Measurements from ENCODE around the gene PPDPF.

Gene PPDPF

DNA sequence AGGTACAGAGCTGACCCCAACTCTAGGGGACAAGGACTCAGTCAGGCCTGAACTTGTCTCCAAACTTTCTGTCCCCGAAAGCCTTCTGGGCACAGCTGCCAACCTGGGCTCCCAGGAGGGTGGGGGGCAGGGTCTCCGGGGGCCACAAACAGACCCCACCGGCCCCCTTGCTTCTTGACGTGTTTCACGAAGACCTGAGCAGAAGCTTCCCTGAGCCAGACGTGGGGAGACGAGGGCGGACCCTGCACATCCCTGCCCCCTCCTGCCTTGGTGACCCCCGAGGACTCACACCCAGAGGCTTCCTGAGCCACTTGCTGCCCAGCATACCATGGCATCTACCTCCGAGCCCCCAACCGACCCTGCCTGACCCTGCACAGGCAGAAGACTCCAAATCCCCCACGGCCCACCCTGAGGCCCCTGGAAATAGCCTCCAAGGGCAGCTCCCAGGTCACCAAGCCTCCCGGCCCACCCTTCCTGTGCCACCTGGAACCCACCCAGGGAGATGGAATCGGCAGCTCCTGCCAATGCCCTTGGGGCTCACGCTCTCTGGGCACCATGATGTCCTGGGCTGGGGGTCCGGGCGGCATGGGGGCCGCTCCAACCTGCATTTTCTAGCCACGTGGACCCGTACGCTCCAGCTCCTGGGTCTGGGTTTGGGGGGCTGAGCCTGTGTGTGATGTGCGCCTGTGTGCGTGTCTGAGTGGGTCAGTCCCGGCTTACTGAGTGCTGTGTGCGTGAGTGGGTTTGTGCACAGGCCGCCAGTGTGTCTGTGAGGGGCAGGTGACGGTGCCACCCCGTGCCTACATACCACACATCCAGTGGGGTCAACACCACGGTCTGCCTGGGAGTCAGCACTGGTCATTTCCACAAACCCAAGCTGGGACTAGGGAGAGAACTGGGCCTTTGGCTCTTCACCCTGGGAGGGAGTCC lies 19.1 kb downstream of the PPDPF start:
- no peak for DNase-seq

DNA sequence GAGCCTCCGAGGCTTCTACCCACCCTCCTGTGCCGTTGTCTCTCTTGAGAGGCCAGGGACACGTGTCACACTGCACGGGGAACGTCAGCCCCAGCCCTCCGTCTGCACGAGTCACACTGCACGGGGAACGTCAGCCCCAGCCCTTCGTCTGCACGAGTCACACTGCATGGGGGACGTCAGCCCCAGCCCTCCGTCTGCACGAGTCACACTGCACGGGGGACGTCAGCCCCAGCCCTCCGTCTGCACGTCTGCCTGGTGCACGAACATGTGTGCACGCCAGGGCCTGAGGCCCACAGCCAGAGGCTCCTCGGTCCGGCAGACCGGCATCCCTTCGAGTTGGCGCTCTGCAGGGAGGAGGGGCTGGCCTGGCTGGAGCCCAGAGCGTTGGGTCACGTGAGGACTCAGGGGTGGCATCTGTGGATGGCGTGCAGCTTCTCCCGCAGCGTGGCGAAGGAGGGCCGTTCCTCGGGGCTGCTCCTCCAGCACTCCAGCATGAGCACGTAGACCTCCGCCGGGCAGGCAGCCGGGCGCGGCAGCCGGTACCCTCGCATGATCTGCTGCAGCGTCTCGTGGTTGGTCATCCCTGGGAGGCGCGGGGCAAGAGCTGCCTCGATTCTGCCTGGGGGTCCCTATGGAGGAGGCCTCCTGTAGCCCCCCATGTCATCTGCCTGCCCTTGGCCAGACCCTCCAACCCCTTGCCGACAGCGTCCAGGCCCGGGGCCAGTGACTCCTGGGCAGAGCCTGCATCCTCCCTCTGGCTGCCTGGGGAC lies 20.0 kb downstream of the PPDPF start:
- DNase-seq = no peak

DNA sequence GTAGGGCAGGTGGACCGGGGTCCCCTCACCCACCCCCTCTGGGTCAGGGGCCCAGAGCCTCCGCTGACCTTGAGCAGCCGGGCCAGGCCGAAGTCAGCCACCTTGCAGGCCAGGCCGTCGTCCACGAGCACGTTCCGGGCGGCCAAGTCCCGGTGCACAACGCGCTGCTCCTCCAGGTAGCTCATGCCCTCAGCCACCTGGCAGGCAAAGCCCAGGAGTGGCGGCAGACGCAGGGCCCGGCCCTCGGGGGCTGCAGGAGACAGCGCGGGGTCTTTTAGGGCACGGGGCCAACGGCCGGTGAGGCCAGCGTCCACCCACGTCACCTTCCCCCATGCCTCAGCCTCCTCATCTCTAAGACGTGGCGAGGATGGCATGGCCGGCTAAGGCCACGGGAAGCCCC lies 20.8 kb downstream of the PPDPF start:
- no peak for DNase-seq

DNA sequence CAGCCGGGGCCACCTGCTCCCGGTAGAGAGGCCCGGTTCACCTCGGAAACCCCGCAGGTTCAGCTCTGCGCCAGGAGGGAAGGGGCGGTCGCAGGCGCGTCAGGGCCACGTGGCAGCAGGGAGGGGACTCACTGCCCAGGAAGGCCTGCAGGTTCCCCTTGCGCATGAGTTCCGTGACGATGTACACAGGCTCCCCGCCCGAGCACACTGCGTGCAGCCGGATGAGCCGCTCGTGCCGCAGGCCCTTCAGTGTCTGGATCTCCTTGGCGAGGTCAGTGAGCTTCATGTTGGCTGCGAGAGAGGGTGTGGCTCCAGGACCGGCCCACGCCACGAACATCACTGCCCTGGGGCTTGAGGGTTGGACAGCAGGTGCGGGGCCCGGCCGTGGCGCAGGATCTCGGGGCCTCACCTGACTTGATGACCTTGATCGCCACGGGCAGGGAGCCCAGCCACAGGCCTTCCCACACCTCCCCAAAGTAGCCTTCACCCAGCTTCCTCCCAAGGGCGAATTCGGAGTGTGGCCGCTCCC lies 21.5 kb downstream of the PPDPF start:
- peak; percentile 57 for DNase-seq

DNA sequence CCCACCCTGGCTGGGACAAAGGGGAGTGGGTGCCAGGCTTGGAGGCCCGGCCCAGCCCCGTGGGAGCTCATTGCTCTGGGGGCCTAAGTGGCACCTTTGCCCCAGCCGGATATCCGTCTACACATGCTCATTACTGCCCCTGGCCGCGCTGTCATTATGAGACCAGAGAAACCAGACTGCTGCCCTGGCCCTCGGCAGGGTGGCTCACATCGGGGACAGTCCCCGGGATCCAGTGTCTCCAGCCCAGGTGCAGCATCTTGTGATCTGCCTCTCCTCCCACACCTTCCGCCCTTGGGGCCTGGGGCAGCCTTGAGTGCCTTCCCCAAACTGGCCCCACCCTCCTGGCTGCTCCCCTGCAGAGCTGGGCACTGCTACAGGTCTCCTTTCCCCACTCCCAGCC lies 22.1 kb downstream of the PPDPF start:
- peak; percentile 47 for DNase-seq

DNA sequence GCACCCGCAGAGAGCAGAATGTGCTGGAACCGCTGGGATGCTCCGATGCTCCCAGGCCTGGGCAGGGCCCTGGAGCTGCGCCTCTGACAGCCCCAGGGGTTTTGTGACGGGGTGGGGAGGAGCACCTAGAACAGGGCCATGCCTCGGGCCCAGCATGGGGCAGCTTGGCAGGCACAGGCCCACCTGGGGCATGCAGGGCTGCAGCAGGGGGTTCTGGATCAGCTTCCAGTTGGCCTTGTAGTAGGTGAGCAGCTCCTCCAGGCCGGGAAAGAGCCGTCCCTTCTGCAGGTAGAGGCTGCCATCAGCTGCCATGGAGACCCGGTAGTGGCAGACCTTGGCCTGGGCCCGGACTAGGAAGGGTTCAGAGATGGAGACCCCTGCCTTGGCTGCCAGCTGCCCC lies 22.6 kb downstream of the PPDPF start:
- DNase-seq = no peak

DNA sequence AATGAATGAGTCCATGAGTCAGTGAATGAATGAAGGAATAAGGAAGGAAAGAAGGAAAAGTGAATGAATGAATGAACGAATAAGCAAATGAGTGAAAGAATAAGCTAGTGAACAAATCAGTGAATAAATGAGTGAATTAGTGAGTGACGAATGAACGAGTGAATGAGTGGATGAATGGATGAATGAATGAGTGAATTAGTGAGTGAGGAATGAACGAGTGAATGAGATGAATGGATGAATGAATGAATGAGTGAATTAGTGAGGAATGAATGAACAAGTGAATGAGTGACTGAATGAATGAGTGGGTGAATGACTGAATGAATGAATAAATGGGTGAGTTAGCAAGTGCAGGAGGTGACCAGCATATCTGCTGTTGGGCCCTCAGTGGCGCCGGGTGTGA lies 23.2 kb downstream of the PPDPF start:
- no peak for DNase-seq

DNA sequence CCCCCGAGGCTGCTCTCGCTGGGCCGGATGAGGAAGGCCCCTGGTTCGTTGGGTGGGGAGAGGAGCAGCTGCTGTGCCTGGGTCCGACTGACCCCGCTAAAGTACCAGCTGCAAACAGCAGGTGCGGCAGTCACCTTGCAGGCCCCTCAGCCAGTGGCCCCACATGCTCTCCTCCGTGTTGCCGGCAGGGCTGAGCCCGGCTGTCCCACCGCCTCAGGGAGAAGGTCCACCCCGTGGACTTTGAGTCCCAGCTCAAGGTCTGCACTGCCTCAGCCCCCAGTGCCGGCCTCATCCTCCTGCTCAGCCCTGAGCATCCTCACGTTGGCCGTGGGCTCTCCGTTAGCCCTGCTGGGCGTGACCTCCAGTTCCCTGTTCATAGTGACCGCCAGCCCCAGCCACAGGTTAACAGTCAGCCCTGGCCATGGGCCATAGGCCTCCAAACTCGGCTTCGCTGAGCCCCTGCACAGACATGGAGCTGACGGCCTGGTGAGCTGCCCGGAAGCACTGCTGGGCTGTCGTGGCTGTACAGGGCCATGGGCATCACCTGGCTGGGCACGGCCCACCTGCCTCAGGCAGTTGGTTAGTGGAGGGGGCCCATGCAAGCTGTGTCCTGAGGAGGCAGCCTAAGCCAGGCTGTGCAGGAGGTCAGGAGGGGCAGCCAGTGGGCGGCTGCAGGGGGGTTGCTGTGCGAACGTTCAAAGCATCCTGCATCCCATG lies 23.8 kb downstream of the PPDPF start:
- no peak for DNase-seq

DNA sequence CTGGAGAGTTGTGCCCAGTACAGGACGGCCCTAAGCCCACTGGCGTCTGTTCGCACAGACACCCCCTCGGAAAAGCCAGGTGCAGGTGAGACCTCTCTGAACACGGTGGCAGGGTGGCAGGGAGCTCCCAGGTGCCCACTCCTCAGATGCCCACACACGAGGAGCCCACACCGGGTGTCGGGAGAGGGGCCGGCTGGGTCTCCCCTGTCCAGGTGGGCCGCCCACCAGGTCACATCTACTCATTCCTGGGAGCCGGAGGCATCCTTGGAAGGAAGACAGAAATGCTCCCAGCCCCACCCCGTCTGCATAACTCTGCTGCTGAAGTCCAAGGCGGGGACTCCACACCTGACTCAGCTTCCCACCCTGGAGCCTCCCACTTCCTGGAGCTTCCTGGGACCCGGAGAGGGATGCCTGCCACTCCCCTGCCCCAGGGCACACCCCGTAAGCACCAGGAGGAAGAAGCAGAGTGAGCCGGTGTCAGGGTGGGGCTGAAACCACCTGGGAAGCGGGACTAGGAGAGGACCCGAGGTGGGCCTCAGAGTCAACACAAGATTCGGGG lies 24.5 kb downstream of the PPDPF start:
- DNase-seq = no peak

DNA sequence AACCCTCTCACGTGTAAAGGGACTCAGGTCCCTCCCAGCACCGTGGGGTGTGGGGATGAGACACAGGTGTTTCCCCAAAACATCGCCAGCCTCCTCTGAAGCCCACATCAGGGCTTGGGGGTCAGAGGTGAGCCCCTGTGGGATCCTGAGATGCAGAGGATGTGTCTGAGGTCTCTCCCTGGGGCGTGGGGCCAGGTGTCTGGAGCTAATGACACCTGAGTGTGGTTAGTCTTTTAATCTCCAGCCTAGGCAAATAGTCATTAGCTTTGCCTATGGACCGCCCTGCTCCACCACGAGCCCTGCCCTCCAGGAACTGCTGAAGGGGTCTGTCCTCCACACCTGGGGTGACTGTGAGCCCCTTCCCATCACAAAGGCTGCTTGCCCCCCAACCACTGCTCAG lies 25.2 kb downstream of the PPDPF start:
- DNase-seq = peak; percentile 46

DNA sequence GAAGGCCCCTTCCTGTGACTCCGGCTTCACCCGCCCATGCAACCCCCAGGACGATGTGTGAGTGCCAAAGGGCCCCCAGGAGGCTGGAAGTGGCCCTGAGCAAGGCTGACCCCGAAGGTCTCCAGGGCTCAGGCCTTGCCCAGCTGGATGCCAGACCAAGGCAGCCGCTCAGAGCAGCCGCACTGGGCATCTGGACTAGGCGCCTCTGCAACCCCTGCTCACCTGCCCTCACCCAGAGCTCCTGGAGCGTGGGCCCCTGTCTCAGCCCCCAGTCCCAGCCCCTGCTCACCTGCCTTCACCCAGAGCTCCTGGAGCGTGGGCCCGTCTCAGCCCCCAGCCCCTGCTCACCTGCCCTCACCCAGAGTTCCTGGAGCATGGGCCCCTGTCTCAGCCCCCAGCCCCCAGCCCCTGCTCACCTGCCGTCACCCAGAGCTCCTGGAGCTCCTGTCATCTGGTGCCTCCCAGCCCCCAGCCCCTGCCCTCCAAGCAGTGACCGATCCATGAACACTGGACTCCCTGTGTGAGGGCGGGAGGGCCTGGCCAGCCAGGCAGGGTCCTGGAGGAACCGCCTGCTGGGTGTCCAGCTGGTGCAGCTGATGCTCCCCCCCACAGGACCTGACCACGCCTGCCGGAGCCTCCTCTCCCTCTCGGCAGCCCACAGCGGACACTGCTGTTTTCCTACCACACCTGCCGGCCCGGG lies 25.8 kb downstream of the PPDPF start:
- no peak for DNase-seq

DNA sequence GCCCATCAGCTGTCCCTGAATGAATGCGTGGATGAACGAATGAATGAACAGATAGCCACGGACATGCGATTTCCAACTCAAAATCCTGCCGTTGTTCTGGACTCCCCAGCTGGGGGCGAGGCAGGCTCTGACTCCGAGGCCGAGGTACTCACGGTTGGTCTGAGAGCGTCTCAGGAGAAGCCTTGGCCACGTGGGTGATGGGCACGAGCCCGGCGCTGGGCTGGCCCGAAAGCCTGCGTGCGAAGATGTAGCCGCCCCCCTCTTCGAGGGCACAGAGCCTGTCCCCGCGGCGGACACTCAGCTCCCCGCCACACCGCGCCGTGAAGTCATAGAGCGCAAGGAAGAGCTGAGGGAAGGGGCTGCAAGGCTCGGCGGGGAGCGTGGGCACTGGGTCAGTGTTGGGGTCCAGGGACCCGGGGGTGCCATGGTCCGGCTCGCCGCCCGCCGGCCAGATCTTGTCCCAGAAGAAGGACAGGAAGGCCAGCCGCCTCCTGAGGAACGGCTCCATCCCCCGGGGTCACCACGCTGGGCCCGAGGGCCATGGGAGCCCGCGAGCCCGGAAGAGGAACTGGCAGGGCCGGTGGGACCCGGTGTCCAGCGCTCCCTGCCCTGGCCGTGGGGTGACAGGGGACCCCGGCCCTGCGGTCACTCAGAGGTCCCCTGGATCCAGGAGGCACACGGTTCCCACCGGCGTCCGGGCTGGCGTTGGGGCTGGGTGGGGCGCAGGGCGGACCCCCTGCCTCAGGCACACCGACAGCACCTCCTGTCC lies 26.6 kb downstream of the PPDPF start:
- no peak for DNase-seq

DNA sequence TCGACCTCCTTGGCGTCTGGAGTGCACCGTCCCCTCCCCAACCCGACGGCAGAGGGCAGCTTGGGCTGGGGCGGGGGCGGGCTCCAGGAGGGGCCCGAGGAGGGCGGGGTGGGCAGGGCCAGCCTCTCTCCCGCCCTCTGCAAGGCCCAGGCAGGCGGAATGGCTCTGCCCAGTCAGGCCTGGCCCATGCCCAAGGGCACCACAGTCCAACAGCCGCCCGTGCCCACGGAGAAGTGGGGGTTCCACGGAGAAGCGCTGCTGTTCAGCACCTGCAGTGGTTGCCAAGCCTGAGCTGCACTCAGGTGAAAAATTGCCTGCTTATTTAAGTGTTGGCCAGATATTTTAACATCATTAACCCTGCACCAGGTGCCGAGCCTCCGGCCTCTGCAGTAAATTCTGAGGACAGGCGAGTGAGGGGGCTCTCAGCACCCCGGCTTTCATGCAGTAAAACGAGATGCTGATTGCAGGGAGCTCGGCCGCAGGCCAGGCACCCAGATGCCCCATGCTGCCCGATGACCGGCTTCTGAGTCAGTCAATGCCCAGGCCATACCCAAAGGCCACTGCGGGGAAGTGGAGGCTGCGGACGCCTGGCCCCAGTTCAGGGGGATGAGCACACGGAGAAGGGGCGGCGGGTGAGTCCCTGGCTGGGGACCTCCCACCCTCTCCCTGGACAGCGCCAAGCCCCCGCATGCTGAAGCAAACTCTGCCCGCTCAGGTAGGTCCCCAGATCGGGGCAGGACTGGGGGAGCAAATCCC lies 27.3 kb downstream of the PPDPF start, which contains the start of gene SRMS:
Gene SRMS (minus strand): TSS at position 25 of the 756 bp plus-strand sequence. CDS start 286 bp downstream, outside the sequence.
- no peak for DNase-seq

DNA sequence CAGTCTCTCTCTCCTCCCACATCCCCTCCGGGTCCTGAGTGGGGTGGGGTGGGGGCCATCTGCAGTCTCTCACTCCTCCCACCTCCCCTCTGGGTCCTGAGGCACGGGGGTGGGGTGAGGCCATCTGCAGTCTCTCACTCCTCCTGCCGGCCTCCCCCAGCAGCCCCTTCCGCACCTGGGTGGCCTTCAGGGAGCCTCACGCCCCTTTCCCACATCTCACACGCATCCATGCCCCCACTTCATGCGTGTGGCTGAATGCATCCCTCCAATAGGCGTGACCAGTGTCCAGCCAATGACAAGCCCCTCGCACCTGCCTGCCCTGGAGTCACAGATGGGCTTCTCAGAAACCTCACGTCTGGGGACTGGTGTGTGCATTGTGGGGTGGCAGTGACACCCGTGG lies 28.0 kb downstream of the PPDPF start:
- no peak for DNase-seq

DNA sequence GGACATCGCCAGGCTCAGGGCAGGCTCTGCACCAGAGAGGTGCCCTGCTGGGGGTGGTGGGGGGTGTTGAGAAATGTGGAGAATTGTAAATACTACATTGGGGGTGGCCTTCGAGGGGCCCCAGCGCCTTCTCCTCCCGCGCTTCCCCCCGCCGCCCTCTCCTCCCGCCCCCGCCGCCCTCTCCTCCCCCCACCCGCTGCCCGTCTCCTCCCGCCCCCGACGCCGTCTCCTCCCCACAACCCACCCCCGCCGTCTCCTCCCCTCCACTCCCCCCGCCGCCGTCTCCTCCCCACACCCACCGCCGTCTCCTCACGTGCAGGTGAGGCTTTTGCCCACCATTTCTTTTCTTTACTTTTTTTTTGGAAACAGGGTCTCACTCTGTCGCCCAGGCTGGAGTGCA lies 28.5 kb downstream of the PPDPF start:
- DNase-seq = no peak

DNA sequence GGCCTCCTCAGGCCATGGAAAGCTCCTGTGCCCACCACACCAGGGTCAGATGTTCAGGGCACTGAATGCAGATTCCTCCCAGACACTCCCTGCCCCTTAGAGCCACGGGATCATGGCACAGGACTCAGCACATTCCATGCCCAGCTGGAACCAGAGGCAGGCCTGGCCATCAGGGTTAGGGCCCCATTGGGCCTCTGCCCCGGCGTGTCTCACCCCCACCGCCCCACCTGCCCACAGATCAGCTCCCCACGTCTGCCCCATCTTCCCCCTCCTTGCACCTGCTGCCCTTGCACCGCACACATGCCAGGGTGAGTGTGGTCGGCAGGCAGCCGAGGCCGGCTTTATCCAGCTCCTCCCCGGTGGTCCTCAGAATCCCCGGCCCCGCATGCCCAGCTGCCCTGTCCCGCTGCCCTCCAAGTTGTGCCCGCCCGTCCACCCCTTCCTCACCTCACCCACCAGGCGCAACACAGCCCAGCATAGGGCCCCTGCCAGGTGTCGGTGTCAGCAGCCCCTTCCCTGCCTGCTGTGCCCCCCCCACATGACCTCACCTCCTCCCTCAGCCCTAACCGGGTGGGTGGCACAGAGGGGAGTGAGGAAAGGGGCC lies 29.2 kb downstream of the PPDPF start:
- DNase-seq = no peak

DNA sequence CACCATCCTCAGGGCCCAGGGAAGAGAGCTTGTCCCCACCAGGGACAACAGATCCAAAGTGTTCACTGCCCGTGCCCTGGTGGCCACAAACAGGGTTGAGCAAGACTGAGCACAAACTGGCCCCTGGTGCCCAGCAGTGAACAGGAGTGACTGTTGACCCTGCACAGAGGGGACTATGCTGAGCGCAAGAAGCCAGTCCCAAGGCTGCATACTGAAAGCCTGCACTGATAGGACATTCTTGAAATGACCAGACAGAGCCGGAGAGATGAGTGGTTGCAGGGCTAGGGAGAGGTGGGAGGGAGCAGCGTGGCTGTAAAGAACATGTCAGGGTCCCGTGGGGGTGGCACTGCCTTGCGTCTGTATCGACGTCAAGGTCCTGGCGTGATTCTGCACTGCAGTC lies 30.5 kb downstream of the PPDPF start:
- no peak for DNase-seq

DNA sequence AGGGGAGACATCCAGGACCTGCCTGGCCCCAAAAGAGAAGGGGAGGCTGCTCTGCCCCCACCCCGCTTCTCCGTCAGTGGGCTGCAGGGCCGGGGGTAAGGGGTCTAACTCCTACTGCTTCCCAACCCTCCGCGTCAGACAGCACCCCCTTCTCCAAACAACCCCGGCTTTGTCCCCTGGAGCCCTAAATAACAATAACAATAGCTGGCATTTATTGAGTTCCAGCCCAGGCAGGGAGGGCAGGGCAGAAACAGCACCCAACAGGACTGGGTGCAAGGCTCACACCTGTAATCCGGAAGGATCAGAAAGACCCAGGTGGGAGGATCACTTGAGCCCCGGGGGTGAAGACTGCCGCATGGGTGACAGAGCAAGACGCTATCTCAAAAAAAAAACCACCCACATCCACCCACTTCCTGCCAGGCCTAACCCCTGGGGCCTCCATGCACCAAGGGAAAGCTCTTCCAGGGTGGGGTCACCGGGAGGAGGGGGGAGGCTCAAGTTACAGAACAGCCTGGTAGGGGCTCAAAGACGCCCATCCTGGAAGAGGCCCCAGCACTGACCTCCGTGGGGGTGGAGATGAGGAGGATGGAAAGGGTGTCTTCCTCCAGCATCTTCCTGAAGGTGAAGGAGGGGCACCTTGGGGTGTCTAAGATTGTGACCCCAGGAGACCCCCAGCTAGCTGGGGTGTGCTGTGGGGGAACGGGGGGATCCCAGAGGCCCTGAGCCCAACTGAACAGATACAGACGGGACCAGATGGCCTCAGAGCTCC lies 32.1 kb downstream of the PPDPF start:
- DNase-seq = peak; percentile 44

DNA sequence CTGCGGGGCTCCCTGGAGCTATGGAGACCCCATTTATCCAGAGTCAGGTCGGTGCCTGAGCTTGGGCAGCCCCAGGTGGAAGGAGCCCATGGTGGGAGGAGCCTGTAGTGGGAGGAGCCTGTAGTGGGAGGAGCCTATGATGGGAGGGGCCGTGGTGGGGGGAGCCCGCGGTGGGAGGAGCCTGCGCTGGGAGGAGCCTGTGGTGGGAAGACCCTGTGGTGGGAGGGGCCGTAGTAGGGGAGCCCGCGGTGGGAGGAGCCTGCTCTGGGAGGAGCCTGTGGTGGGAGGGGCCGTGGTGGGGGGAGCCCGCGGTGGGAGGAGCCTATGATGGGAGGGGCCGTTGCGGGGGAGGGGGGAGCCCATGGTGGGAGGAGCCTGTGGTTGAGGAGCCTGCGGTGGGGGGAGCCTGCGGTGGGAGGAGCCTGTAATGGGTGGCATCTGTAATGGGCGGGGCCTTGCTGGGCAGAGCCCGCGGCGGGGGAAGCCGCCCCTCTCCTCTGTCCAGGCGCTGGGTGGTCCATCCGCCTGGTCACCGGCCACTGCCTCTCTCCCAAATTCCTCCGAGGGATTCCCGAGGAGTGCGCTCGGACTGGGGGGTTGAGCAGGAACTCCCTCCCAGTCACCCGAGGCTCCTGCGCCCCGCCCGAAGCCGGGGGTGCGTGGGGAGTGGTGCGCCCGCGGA lies 32.8 kb downstream of the PPDPF start:
- peak; percentile 80 for DNase-seq
